LNCaP clone FGC (cell line): ENCODE data around the gene IGFALS.

Source experiments
- DNase-seq: peaks from one replicate; pipeline ENCODE4 v3.0.0-alpha.2; 2011; ENCODE audit warnings: low read depth
- H3K4me3 ChIP-seq: 2 replicates; pipeline ENCODE4 v1.5.1; 2011; ENCODE audit warnings: mild to moderate bottlenecking, low read depth, low read length, control low read depth
- CTCF ChIP-seq: IDR thresholded peaks from 2 replicates; pipeline ENCODE4 v1.5.1; 2012; ENCODE audit warnings: mild to moderate bottlenecking; ENCODE audit not compliant: control insufficient read depth, insufficient read depth; ENCODE audit errors: extremely low read depth

The IGFALS gene

DNA sequence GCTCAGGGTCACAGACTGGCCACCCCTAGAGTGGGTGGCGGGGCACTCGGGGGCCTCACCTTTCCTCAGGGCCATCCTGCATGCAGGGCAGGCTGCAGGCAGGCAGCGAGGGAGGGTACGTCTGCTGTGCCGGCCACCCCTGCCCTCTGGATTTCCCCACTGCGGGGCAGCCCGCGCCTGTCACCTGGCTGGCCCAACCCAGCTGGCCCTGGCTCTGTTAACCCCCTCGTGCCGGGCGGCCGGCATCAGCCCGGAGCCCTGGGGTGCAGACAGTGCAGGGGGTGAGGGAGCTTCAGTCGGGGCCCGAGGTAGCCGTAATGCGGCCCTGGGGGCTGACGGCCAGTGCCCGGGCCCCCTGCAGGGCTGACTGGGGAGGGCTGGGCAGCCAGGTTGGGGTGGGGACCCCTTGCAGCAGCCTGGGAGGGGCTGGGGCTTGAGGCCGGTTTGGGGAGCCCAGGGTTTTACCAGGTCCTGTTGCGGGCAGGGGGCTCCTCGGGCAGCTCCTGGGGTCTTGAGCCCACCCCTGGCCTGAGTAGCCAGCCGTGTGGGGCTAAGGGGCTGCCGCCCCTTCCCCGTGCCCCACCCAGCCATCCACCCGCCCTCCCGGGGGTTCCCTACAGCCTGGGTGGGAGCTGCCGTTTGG lies at the start of gene IGFALS:
IGFALS (minus strand) TSS at position 128 of the 643 bp plus-strand sequence; CDS start at position 75, 53 bp downstream.
- no peak for TF ChIP-seq CTCF
- H3K4me3 ChIP-seq = no peak within 1 kb of the TSS
- DNase-seq = no peak

DNA sequence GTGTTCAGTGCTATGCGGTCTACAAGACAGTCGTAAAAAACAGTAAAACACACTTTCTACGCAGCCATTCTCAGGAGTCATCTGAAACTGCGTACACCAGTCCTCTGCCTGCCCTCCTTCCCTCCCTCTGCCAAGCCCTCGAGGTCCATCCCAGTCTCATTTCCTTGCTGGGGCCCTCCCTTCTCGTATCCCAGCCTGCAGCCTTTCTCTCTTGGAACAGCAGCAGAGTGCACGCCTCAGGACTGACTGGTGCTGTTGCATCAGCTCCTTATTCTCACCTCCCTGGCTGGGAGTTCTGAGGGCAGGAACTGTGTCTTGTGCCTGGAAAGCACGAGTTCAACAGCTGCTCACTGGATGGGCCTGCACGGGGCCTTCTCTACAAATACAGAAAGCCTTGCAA lies 46.0 kb upstream of the IGFALS start:
- no peak for TF ChIP-seq CTCF
- no peak for DNase-seq
- H3K4me3 ChIP-seq = no peak overlapping the region

- DNase-seq = no peak
- H3K4me3 ChIP-seq = no peak overlapping the region
- no peak for TF ChIP-seq CTCF
These were observed 40.6 kb upstream of the IGFALS start for GRCh38 chr16:1834096-1834495.

GRCh38 chr16:1832838-1833454 lies 39.4 kb upstream of the IGFALS start:
- TF ChIP-seq CTCF = no peak
- H3K4me3 ChIP-seq = no peak overlapping the region
- no peak for DNase-seq

GRCh38 chr16:1831186-1832075 lies 37.9 kb upstream of the IGFALS start:
- H3K4me3 ChIP-seq = no peak overlapping the region
- no peak for DNase-seq
- TF ChIP-seq CTCF = no peak

DNA sequence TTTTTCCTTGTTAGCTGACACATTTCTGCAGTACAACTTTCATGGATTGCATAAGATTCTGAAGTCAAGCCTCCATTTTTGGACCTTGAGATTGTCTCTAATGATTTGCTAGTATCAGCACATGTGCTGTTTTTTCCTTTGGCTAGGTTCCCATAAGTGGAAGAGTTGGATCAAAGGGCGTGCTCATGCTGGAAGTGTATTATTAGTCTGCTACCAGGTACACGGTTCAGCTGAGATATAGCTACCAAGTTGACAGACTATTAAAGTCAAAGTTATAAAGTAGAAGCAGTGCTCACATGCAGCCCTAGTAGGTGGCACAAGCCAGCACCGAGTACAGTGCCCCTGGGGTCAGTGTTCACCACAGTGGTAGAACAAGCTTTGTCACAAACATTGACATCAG lies 36.7 kb upstream of the IGFALS start:
- no peak overlapping the region for H3K4me3 ChIP-seq
- no peak for DNase-seq
- TF ChIP-seq CTCF = no peak
